ENCODE measurements around the gene CHCHD6.

GRCh38 chr3:126865736-126866135, 161.7 kb downstream of the CHCHD6 start:
- no peak for TF ChIP-seq LEF1 (IDR thresholded peaks at IDR 0.05; ENCODE audit: borderline replicate concordance)
- no peak for TF ChIP-seq TARDBP (IDR thresholded peaks at IDR 0.05)

Data from HEK293T (cell line).